Immature natural killer cell (primary cell): ENCODE results near the gene MAP3K9. TPM values are rescaled to one million over a fixed set of nuclear protein-coding genes. Genes with fewer than 3 reads are reported as not detected.
A peak's percentile ranks its signal among the peaks of the same experiment; 100 is the strongest.
"Not testable (repeated sequence)": the region's sequence is repeated elsewhere in the genome, so short reads cannot be mapped to it uniquely, and the experiment has no call there.

Experiments
- DNase-seq, 3 donors: peaks; one replicate each; pipeline ENCODE4 v3.0.0; 2022; ENCODE audit warnings: mixed read lengths in 1 of 3
- H3K27ac Mint-ChIP-seq, 6 donors: one replicate each; pipeline ENCODE4 v1.8.0; 2020; ENCODE audit warnings: mixed read lengths in 6 of 6, mild to moderate bottlenecking in 5 of 6, inconsistent platforms in 4 of 6, moderate library complexity in 3 of 6
- H3K27me3 Mint-ChIP-seq, 3 donors: one replicate each; pipeline ENCODE4 v1.8.0; 2020 to 2021; ENCODE audit warnings: low read depth in 3 of 3, mild to moderate bottlenecking in 3 of 3, mixed read lengths in 3 of 3, moderate library complexity in 3 of 3, inconsistent platforms in 1 of 3
- H3K36me3 Mint-ChIP-seq, 3 donors: one replicate each; pipeline ENCODE4 v1.8.0; 2020; ENCODE audit warnings: mixed read lengths in 3 of 3, inconsistent platforms in 2 of 3, mild to moderate bottlenecking in 2 of 3
- H3K4me1 Mint-ChIP-seq, 2 donors: one replicate each; pipeline ENCODE4 v1.8.0; 2020; ENCODE audit warnings: inconsistent platforms in 2 of 2, mild to moderate bottlenecking in 2 of 2, mixed read lengths in 2 of 2, moderate library complexity in 1 of 2
- H3K4me3 Mint-ChIP-seq, 5 donors: one replicate each; pipeline ENCODE4 v1.8.0; 2020; ENCODE audit warnings: mild to moderate bottlenecking in 5 of 5, mixed read lengths in 5 of 5, inconsistent platforms in 3 of 5, moderate library complexity in 3 of 5
- H3K9me3 Mint-ChIP-seq, 6 donors: one replicate each; pipeline ENCODE4 v1.8.0; 2020; ENCODE audit warnings: mild to moderate bottlenecking in 6 of 6, mixed read lengths in 6 of 6, inconsistent platforms in 4 of 6, moderate library complexity in 3 of 6
- polyA plus RNA-seq, 3 donors: library from polyadenylated mRNA; unstranded; fragments of 300-500 nt; fragmentation: Illumina TruSeq; gene quantifications; one replicate each; pipeline ENCODE4 v1.2.3, GENCODE V29; 2021

MAP3K9 gene
- polyA plus RNA-seq, result under 1 TPM in 2 of 3 donors, not detected in 1; 0.48 to 0.55 TPM

DNA sequence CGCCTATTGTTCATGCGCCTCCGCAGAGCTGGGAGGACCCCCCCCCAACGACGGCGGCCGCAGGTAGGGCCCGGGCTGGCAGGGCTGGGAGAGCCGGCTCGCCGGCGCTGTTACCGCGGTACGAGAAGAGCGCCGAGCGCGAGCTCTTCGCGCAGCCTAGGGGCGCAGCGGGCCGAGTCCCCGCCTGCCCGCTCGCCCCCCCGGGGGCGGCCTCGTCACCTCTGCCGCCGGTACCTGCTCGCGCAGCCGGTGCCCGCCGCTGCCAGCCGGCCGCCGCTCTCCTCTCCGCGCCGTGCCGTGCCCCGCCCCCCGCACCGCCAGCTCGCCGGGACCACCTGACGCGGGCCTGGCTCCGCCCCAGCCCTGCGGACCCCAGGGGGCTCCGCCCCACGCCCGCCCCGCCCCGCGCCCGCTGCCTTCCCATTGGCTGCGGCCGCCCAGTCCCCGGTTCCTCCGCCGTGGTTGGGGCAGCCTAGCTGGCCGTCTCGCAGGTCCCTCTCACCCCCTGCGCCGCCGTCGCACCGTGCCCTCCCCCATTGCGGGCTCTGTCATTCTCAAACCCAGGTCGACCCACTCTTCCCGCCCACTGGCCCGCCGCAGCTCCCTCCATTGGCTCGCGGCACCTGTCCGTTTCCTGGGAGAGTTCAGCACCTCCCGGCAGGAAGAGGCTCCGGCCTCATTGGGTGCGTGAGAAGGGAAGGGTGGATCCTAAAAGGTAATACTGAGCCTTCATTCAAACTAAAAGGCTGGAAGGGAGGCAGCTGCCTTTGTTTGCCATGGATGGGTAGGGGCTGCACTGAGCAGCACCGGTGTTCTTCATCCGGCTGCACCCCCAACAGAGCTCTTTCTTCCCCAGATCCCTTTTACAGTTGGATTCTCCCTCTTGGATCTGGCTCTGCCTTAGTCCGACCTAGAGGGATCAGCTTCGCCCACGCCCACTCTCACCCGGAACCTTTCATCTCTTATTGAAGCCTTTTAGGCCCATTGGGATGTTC is at the start of gene MAP3K9:
Gene MAP3K9 (minus strand): TSS at position 289 of the 995 bp plus-strand sequence. CDS start 342 bp downstream, outside the sequence.
- H3K36me3 Mint-ChIP-seq, result peaks cover 0 to 3% (median 0%) of the 10 kb centered on the region in 3 donors
- DNase-seq, result peak; percentile 80 to 85 (median 83)
- peaks cover 0 to 2% (median 0%) of the 10 kb centered on the region in 3 donors for H3K27me3 Mint-ChIP-seq
- peak within 1 kb of the TSS in 3 of 6 donors; percentile 18 to 92 (median 82) for H3K27ac Mint-ChIP-seq
- H3K9me3 Mint-ChIP-seq, result peaks cover 0 to 1% (median 0%) of the 10 kb centered on the region in 6 donors
- peaks cover 9 to 13% of the 10 kb centered on the region in 2 donors for H3K4me1 Mint-ChIP-seq
- H3K4me3 Mint-ChIP-seq, result peak within 1 kb of the TSS; percentile 64 to 88 (median 82)

GRCh38 chr14:70858641-70859040 is 49.3 kb upstream of the MAP3K9 start:
- Mint-ChIP-seq H3K27me3 (peaks cover 0 to 6% (median 4%) of the 10 kb centered on the region in 3 donors), H3K9me3 (no peaks in the 10 kb centered on the region), H3K27ac (no peak overlapping the region), H3K4me1 (peaks cover 0 to 6% of the 10 kb centered on the region in 2 donors), H3K36me3 (peaks cover 0 to 3% (median 0%) of the 10 kb centered on the region in 3 donors), H3K4me3 (no peak overlapping the region)
- no peak for DNase-seq

DNA sequence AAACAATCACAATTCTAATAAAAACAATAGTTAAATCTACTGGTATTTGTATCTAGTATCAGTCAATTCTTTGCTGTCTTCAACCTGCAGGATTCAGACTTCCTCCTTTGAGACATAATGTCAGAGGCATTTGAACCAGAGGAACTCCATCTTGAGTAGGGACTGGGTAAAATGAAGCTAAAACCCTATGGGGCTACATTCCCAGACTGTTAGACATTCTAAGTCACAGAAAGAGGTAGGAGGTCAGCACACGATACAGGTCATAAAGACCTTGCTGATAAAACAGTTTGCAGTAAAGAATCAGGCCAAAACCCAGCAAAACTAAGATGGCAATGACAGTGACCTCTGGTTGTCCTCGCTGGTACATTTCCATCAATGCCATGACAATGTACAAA is 48.2 kb upstream of the MAP3K9 start:
- Mint-ChIP-seq H3K4me3 (no peak overlapping the region), H3K9me3 (no peaks in the 10 kb centered on the region), H3K36me3 (no peaks in the 10 kb centered on the region), H3K27ac (no peak overlapping the region), H3K4me1 (peaks cover 0 to 6% of the 10 kb centered on the region in 2 donors), H3K27me3 (peaks cover 0 to 4% (median 3%) of the 10 kb centered on the region in 3 donors)
- DNase-seq, result no peak

- no peaks in the 10 kb centered on the region for H3K36me3 Mint-ChIP-seq
- no peak overlapping the region for H3K4me3 Mint-ChIP-seq
- peaks cover 0 to 6% of the 10 kb centered on the region in 2 donors for H3K4me1 Mint-ChIP-seq
- H3K27ac Mint-ChIP-seq, result no peak overlapping the region
- no peak for DNase-seq
- peaks cover 0 to 4% (median 3%) of the 10 kb centered on the region in 3 donors for H3K27me3 Mint-ChIP-seq
- no peaks in the 10 kb centered on the region for H3K9me3 Mint-ChIP-seq
Observed at GRCh38 chr14:70856851-70857495, 47.7 kb upstream of the MAP3K9 start.

DNA sequence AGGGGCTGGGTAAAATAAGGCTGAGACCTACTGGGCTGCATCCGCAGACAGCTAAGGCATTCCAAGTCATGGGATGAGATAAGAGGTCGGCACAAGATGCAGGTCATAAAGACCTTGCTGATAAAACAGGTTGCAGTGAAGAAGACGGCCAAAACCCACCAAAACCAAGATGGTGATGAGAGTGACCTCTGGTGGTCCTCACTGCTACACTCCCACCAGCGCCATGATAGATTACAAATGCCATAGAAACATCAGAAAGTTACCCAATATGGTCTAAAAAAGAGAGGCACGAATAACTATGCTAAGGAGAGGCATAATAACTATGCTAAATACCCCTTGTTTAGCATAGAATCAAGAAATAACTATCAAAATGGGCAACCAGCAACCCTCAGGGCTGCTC is 46.2 kb upstream of the MAP3K9 start:
- Mint-ChIP-seq H3K27me3 (peaks cover 0 to 3% (median 2%) of the 10 kb centered on the region in 3 donors), H3K4me3 (no peak overlapping the region), H3K36me3 (no peaks in the 10 kb centered on the region), H3K27ac (no peak overlapping the region), H3K9me3 (no peaks in the 10 kb centered on the region), H3K4me1 (peaks cover 0 to 6% of the 10 kb centered on the region in 2 donors)
- no peak for DNase-seq

- DNase-seq, H3K4me3 Mint-ChIP-seq, H3K4me1 Mint-ChIP-seq, H3K27ac Mint-ChIP-seq, H3K36me3 Mint-ChIP-seq, H3K9me3 Mint-ChIP-seq, H3K27me3 Mint-ChIP-seq: not testable (repeated sequence)
Observed at GRCh38 chr14:70853658-70854057, 44.3 kb upstream of the MAP3K9 start.

DNA sequence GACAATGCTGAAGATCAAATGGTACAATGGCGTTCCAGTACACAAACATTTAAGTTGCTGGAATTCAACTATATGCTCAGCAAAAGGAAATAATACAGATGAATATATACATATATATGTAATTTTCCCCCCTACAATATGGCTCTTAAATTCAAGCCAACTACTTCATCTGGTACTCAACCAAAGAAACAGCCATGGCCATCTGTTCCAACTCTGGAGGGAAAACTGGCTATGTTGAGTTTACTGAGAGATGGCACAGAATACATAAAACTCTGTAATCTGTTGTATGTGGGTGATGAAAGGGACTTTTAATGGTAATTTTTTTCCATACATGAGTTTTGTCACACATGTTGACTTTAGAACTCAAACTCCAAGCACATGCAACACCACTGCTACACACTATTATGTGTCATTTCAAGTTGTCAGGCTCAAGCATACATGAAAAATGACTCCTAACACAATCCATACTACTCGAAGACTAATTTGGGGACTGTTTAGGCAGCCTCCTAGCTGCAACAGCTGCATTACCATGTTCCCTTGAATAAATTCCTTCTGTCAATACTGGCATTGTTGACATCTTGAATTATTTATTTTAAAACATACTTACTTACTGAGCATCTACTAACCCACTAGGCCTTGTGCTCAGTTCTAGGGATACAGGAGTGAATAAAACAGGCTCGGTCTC is 38.2 kb upstream of the MAP3K9 start:
- H3K27ac Mint-ChIP-seq, result no peak overlapping the region
- H3K9me3 Mint-ChIP-seq, result no peaks in the 10 kb centered on the region
- H3K4me3 Mint-ChIP-seq, result no peak overlapping the region
- H3K27me3 Mint-ChIP-seq, result peaks cover 1 to 9% (median 3%) of the 10 kb centered on the region in 3 donors
- H3K4me1 Mint-ChIP-seq, result no peaks in the 10 kb centered on the region
- DNase-seq, result no peak
- no peaks in the 10 kb centered on the region for H3K36me3 Mint-ChIP-seq

DNA sequence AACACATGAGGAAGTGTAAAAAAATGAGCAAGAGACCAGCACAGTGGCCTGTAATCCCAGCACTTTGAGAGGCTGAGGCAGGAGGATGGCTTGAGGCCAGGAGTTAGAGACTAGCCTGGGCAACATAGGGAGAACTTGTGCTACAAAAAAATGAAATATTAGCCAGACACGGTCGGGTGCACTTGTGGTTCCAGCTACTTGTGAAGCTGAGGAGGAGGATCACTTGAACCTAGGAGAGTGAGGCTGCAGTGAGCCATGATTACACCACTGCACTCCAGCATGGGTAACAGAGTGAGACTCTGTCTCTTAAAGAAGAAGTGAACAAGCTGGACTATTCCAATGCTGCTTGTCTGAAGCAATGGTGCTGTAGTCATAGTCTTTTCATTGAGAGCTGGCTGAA is 36.3 kb upstream of the MAP3K9 start:
- DNase-seq, result no peak
- H3K4me1 Mint-ChIP-seq, result no peaks in the 10 kb centered on the region
- peaks cover 1 to 9% (median 3%) of the 10 kb centered on the region in 3 donors for H3K27me3 Mint-ChIP-seq
- no peaks in the 10 kb centered on the region for H3K9me3 Mint-ChIP-seq
- H3K27ac Mint-ChIP-seq, result no peak overlapping the region
- no peak overlapping the region for H3K4me3 Mint-ChIP-seq
- H3K36me3 Mint-ChIP-seq, result no peaks in the 10 kb centered on the region

DNA sequence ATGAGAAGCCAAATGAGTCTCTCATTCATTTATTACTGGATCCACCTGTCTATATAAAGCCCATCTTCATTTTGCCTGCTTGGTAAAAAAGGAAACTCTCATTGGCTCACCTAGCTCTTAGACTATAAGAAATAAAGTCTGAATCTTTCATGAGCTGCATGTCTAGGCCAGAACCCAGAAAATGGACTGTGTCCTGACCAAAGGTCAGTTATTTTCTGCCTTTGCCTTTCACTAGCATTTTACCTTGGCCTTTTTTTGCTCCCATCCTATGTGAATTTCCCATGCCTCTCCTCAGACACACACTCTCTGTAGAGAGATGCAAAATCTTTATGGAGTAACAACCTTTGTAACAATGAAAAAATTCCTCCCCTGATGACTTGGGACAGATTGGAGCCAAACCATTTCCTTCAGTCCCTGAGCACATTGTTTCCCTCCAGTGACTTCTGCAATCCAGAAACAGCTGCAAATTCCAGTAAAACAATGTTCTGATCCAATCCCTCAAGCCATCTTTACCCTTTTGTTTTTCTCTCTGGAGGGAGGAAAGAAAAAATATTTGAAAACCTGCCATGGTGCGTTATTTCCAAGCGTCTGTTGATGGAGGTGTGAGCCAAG is 33.6 kb upstream of the MAP3K9 start:
- no peak for DNase-seq
- Mint-ChIP-seq H3K27ac (no peak overlapping the region), H3K9me3 (no peaks in the 10 kb centered on the region), H3K36me3 (no peaks in the 10 kb centered on the region), H3K27me3 (peaks cover 0 to 9% (median 1%) of the 10 kb centered on the region in 3 donors), H3K4me3 (no peak overlapping the region), H3K4me1 (no peaks in the 10 kb centered on the region)

DNA sequence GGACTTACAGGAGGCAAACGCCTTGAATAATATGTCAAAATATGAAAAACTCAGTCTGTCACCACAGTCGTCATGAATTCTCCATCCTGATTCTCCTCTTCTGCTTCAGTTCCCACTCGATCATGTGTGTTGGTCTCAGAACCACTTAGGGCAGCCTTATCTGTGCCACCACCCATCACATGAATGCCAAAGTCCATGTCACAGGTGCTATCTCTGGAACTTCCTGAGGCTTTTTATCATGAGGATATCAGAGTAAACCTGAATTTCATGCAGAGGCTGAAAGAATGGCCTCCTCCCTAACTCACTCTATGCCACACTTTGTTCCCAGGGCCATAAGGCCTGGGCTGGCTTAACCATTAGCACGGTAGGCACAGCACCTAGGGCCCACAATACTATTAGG is 28.8 kb upstream of the MAP3K9 start:
- H3K4me1 Mint-ChIP-seq, result no peaks in the 10 kb centered on the region
- peaks cover 0 to 8% (median 0%) of the 10 kb centered on the region in 6 donors for H3K9me3 Mint-ChIP-seq
- peak overlapping the region in 1 of 6 donors; percentile 14 for H3K27ac Mint-ChIP-seq
- H3K27me3 Mint-ChIP-seq, result peaks cover 0 to 5% (median 1%) of the 10 kb centered on the region in 3 donors
- H3K36me3 Mint-ChIP-seq, result peaks cover 0 to 4% (median 0%) of the 10 kb centered on the region in 3 donors
- no peak for DNase-seq
- H3K4me3 Mint-ChIP-seq, result no peak overlapping the region

- H3K27ac Mint-ChIP-seq, result no peak overlapping the region
- no peak for DNase-seq
- H3K36me3 Mint-ChIP-seq, result peaks cover 0 to 4% (median 0%) of the 10 kb centered on the region in 3 donors
- no peaks in the 10 kb centered on the region for H3K4me1 Mint-ChIP-seq
- peaks cover 0 to 8% (median 0%) of the 10 kb centered on the region in 6 donors for H3K9me3 Mint-ChIP-seq
- peaks cover 0 to 5% (median 2%) of the 10 kb centered on the region in 3 donors for H3K27me3 Mint-ChIP-seq
- no peak overlapping the region for H3K4me3 Mint-ChIP-seq
Observed at GRCh38 chr14:70836946-70837345, 27.6 kb upstream of the MAP3K9 start.

GRCh38 chr14:70833884-70834283 is 24.6 kb upstream of the MAP3K9 start:
- Mint-ChIP-seq H3K27ac (no peak overlapping the region), H3K4me3 (no peak overlapping the region), H3K27me3 (peaks cover 0 to 8% (median 7%) of the 10 kb centered on the region in 3 donors), H3K4me1 (no peaks in the 10 kb centered on the region), H3K36me3 (peaks cover 0 to 4% (median 0%) of the 10 kb centered on the region in 3 donors), H3K9me3 (peaks cover 0 to 8% (median 0%) of the 10 kb centered on the region in 6 donors)
- no peak for DNase-seq
